HG03095 (cell line): Measurements from ENCODE around the gene SYVN1.

Source experiments
- ATAC-seq: cut with Tn5 transposase; IDR thresholded peaks from one replicate; pipeline ENCODE4 v1.9.1; 2021; ENCODE audit warnings: moderate library complexity; ENCODE audit not compliant: unreplicated experiment

SYVN1 gene

DNA sequence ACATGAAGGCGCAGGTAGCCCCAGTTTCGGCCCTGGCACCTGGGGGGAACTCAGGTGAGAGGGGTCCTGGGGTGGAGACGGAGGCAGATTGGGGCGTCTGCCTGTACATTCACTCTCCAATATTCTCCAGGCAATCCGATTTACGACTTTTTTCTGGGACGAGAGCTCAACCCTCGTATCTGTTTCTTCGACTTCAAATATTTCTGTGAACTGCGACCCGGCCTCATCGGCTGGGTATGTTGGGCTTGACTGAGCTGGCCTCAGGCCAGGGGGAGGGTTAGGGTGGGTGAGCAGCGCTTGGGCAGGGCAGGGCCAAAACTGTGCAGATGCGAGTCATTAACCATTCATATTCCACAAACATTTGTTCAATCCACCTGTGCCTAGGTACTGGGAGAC is 21.0 kb downstream of the SYVN1 start:
- ATAC-seq: no peak

GRCh38 chr11:65112546-65113360 is 21.6 kb downstream of the SYVN1 start:
- no peak for ATAC-seq

DNA sequence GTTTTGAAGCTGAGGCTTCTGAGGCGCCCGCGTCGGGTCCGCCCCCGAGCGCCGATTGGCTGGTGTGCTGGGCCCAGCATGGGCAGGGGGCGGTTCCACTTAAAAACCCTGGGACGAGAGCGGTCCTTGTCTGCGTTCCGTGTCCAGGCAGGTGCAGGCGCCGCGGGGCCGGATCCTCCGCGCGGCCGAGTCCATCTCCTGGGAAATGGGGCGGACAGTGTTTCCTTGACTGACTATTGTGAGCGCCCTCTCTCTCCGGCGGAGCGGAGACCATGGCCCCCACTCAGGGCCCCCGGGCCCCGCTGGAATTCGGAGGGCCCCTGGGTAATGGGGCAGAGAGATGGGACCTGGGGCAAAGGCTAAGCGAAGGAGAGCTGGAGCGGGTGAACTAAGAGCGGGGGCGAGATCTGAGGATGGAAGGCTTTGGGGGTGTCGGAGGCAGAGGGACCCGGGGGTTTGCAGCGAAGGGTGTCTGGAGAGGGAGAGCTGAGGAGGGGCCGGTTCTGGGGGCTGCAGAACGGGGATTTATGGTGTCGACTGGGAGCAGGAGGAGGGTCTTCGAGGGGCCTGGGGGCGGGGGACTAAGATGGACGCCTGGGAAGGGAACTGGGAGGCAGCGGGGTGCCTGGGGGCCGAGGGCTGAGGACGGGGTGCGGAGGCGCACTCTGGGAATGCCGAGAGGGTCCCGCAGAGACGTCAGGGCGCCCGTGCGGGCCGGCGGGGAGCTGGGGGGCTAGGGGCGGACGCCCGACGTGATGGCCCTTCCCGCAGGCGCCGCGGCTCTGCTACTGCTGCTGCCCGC is 22.4 kb downstream of the SYVN1 start, which contains the start of gene TM7SF2:
TSS of gene TM7SF2 (plus strand) at position 129 of the 802 bp plus-strand sequence. CDS start at position 273, 144 bp downstream.
- ATAC-seq: peak; percentile 51

GRCh38 chr11:65111159-65111743 is 23.1 kb downstream of the SYVN1 start:
- ATAC-seq: no peak

DNA sequence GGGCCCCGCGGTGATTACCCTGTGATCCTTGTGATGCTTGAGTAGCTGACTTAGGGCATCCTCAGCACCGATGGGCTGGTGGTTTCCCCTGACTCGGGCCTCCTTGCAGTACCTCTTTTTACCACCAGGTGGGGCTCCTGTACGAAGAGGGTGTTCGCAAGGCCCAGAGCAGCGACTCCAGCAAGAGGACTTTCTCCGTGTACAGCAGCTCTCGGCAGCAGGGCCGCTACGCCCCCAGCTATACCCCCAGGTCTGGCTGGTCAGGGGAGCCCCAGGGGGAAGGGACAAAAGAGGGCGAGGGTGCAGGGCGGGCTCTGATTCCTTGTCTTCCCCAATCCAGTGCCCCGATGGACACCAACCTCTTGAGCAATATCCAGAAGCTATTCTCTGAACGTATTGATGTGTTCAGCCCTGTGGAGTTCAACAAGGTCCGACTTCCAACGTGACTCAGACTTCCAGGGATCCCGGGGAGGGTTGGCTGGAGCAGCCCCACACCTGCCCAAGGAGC is 23.9 kb downstream of the SYVN1 start:
- ATAC-seq: no peak

GRCh38 chr11:65109231-65110198 is 24.8 kb downstream of the SYVN1 start:
- ATAC-seq: no peak

GRCh38 chr11:65108469-65109123 is 25.7 kb downstream of the SYVN1 start:
- ATAC-seq: no peak

DNA sequence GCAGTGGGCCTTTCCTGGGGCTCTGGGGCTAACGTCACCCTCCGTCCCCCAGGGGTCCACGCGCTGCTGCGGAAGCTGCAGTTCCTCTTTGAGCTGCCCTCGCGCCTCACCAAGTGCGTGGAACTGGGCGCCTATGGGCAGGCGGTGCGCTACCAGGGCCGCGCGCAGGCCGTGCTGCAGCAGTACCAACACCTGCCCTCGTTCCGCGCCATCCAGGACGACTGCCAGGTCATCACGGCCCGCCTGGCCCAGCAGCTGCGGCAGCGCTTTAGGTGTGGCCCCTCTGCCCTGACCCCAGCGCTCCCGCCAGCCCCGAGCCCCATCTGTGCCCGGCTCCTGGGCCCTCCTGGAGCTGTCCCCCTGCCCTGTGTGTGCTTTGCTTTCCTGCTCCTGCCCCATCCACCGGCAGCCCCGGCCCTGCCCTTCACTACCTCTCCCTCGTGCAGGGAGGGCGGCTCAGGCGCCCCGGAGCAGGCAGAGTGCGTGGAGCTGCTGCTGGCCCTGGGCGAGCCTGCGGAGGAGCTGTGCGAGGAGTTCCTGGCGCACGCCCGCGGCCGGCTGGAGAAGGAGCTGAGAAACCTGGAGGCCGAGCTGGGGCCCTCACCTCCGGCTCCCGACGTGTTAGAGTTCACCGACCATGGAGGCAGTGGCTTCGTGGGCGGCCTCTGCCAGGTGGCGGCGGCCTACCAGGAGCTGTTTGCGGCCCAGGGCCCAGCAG is 26.4 kb downstream of the SYVN1 start:
- no peak for ATAC-seq

DNA sequence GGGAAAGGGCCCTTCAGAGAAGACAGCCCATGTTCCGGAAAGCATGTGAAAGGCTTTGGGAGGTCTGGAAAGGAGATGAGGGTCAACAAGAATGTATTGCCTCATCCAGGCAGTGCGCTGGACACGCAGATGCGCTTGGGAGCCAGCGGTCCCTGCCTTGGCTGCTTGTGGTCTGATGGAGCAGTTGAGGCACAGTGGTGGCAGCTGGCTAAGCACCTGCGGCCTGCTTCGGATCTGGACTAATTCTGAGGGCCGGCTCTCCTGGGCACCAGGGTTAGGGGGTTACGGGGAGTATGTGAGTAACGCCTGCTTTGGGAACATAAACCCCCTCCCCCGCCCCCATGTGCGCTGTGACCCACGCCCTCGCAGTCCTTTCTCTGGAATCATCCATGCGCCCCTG is 27.2 kb downstream of the SYVN1 start:
- ATAC-seq: no peak

DNA sequence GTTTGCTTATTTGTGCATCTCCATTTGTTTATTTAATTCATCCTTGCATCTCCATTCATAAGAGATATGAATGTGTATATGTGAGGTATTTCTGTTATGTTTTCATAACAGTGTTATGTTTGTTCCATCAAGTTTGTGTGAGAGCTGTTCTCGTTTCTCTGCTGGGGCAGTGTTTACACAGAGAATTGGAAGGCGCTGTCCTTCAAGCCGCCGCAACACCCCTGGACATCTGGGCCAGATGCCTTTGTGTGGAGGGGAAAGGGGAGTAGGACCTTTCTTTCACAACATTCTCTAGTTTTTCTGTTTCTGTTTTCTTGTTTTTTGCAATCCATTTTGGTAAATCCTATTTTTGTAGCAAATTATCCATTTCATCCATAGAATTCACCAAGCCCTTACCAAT is 29.7 kb downstream of the SYVN1 start:
- ATAC-seq: no peak

DNA sequence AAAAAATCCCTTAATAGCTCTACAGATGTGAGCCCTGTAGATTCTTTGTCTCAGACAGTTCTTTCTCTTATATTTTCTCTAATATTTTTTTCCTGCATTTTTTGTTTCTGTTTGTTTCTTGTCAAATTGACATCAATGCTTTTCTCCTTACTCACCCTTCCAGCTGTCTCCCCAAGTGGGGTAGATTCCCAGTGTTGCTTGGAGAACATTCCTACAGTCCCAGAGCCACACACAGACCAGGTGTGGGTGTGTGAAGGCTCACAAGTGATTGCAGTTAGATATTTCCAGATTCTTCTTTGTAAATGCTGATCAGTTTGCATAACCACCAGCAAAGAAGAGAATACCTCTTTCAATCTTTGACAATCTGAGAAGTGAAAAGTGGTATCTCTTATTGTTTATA is 30.8 kb downstream of the SYVN1 start:
- ATAC-seq: no peak

DNA sequence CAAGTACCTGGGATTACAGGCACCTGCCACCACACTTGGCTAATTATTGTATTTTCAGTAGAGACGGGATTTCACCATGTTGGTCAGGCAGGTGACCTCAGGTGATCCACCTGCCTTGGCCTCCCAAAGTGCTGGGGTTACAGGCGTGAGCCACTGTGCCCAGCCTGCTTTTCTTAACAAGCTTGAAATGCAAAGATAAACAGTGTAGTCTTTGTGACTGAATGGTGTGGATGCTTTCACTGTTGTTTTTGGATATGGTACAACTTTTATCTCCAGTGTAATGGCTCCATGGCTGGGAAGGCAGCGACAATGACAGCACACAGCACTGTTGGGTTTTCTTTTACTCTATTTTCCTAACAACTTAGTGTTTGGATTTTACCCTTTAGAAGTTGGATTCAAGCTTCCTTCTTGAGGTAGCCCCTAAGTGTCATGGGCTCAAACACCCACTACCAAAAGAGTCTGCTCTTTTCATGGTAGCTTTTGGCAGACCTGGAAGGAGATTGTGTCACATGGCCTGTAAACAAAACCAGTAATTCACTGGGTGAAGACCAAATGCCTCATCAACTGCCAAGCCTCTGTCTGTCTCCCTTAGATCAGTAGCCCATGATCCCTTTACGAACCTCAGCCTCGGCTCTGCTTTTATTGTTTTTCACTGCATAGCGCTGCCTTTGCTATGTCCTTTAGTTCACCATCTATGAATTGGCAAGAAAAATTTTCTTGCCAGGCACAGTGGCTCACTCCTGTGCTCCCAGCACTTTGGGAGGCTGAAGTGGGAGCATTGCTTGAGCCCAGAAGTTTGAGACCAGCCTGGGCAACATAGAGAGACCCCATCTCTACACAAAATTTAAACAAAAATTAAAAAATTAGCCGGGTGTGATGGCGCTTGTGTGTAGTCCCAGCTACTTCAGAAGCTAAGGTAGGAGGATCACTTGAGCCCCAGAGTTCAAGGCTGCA is 31.9 kb downstream of the SYVN1 start:
- ATAC-seq: no peak

DNA sequence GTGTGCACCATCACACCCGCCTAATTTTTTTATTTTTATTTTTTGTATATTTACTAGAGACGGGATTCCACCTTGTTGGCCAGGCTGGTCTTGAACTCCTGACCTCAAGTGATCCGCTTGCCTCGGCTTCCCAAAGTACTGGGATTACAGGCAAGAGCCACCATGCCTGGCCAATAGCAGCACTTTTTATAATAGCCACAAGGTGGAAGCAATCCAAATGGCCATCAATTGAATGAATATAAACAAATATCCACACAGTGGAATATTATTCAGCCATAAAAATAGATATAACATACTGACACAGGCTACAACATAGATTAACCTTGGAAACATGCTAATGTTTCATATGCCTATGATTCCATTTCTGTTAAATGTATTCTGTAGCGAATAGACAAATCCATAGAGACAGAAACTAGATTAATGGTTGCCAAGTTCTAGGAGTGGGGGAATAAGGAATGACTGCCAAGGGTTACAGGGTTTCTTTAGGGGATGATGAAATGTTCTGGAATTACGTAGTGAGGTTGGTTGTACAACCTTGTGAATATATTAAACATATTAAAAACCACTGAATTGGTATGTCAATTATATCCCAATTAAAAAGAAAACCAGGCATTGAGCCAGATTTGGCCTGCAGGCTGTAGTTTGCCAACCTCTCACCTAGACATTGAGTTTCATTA is 33.5 kb downstream of the SYVN1 start:
- ATAC-seq: no peak

DNA sequence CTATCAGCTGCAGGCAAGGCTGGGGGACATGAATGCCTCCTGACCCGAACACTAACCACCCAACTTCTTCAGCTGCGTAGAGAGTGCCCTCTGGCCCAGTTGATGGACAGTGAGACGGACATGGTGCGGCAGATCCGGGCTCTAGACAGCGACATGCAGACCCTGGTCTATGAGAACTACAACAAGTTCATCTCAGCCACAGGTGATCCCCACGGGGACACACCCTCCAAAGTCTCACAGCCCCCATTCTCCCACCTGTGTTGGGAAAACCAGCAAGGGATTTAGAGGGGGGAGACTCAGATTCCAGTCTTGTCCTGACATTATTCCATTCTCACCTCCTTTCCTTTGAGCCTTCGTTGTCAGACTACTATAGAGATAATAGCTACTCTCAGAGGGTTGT is 37.4 kb downstream of the SYVN1 start:
- ATAC-seq: no peak

GRCh38 chr11:65095974-65096806 is 38.1 kb downstream of the SYVN1 start, which contains the start of gene VPS51:
TSS of gene VPS51 (plus strand) at chr11:65096214. CDS start at chr11:65096251, 37 bp downstream.
- ATAC-seq: peak; percentile 82

GRCh38 chr11:65095427-65095826 is 38.9 kb downstream of the SYVN1 start:
- no peak for ATAC-seq
